HL-60 (cell line): Measurements from ENCODE around the gene CTIF.
A peak's percentile ranks its signal among the peaks of the same experiment; 100 is the strongest.

ENCODE experiments used
- DNase-seq, 2 experiments: peaks; one replicate each; pipeline ENCODE4 v3.0.0-alpha.2; 2010 to 2020; ENCODE audit warnings: low read depth in 1 of 2, low spot score in 1 of 2
- H3K27ac ChIP-seq: fragments of 250-450 bp; sonication (Bioruptor Pico); replicated peaks from 2 replicates; pipeline ENCODE4 v1.5.1; 2020; ENCODE audit warnings: mild to moderate bottlenecking, moderate library complexity
- H3K27me3 ChIP-seq: fragments of 250-450 bp; sonication (Bioruptor Pico); 2 replicates; pipeline ENCODE4 v1.5.1; 2021; ENCODE audit warnings: mild to moderate bottlenecking, moderate library complexity; ENCODE audit not compliant: insufficient read depth, poor library complexity, severe bottlenecking
- H3K4me3 ChIP-seq: replicated peaks from 2 replicates; pipeline ENCODE4 v1.5.1; 2011; ENCODE audit warnings: mild to moderate bottlenecking, control low read depth, low read length; ENCODE audit not compliant: insufficient read depth
- GABPA ChIP-seq: IDR thresholded peaks from 2 replicates; pipeline ENCODE4 v1.6.1; 2012; ENCODE audit warnings: low read depth
- POLR2AphosphoS5 ChIP-seq: IDR thresholded peaks from 2 replicates; pipeline ENCODE4 v1.6.1; 2012; ENCODE audit warnings: low read depth
- SPI1 ChIP-seq: IDR thresholded peaks from 2 replicates; pipeline ENCODE4 v1.6.1; 2012; ENCODE audit warnings: low read depth, mild to moderate bottlenecking, borderline replicate concordance
- TF ChIP-seq, protein P1 (sequence below): IDR thresholded peaks from one replicate; pipeline ENCODE4 v1.5.1; 2011; ENCODE audit warnings: low read length, control low read depth, inconsistent platforms; ENCODE audit not compliant: insufficient read depth
- TF ChIP-seq, protein P2 (sequence below): IDR thresholded peaks from 2 replicates; pipeline ENCODE4 v1.6.1; 2012; ENCODE audit warnings: low read depth; ENCODE audit not compliant: insufficient replicate concordance

Gene CTIF

DNA sequence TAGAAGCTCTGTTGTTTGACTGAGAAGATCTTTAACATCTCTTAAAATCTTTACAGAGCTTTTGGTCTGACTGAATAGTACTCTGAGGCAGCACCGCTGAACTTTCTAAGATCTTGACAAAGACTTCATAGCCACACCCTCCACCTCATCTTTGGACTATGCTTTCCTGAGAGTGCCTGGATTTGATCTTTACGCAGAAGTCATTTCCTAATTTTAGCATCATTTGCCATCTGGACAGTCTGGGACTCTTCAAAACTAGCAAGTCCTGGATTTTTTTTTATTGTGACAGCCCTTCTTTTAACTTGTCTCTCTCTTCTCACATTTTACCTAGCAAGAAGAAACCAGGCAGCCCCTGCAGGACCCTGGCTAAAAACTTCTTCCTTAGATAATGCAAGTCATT is 188.8 kb downstream of the CTIF start:
- DNase-seq = no peak
- H3K27ac ChIP-seq = no peak overlapping the region
- H3K27me3 ChIP-seq = no peaks in the 10 kb centered on the region
- H3K4me3 ChIP-seq = no peak overlapping the region
- TF ChIP-seq, protein P1, sequence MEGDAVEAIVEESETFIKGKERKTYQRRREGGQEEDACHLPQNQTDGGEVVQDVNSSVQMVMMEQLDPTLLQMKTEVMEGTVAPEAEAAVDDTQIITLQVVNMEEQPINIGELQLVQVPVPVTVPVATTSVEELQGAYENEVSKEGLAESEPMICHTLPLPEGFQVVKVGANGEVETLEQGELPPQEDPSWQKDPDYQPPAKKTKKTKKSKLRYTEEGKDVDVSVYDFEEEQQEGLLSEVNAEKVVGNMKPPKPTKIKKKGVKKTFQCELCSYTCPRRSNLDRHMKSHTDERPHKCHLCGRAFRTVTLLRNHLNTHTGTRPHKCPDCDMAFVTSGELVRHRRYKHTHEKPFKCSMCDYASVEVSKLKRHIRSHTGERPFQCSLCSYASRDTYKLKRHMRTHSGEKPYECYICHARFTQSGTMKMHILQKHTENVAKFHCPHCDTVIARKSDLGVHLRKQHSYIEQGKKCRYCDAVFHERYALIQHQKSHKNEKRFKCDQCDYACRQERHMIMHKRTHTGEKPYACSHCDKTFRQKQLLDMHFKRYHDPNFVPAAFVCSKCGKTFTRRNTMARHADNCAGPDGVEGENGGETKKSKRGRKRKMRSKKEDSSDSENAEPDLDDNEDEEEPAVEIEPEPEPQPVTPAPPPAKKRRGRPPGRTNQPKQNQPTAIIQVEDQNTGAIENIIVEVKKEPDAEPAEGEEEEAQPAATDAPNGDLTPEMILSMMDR = no peak
- TF ChIP-seq GABPA (no peak), SPI1 (no peak), POLR2AphosphoS5 (no peak)
- TF ChIP-seq, protein P2, sequence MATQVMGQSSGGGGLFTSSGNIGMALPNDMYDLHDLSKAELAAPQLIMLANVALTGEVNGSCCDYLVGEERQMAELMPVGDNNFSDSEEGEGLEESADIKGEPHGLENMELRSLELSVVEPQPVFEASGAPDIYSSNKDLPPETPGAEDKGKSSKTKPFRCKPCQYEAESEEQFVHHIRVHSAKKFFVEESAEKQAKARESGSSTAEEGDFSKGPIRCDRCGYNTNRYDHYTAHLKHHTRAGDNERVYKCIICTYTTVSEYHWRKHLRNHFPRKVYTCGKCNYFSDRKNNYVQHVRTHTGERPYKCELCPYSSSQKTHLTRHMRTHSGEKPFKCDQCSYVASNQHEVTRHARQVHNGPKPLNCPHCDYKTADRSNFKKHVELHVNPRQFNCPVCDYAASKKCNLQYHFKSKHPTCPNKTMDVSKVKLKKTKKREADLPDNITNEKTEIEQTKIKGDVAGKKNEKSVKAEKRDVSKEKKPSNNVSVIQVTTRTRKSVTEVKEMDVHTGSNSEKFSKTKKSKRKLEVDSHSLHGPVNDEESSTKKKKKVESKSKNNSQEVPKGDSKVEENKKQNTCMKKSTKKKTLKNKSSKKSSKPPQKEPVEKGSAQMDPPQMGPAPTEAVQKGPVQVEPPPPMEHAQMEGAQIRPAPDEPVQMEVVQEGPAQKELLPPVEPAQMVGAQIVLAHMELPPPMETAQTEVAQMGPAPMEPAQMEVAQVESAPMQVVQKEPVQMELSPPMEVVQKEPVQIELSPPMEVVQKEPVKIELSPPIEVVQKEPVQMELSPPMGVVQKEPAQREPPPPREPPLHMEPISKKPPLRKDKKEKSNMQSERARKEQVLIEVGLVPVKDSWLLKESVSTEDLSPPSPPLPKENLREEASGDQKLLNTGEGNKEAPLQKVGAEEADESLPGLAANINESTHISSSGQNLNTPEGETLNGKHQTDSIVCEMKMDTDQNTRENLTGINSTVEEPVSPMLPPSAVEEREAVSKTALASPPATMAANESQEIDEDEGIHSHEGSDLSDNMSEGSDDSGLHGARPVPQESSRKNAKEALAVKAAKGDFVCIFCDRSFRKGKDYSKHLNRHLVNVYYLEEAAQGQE = no peak

DNA sequence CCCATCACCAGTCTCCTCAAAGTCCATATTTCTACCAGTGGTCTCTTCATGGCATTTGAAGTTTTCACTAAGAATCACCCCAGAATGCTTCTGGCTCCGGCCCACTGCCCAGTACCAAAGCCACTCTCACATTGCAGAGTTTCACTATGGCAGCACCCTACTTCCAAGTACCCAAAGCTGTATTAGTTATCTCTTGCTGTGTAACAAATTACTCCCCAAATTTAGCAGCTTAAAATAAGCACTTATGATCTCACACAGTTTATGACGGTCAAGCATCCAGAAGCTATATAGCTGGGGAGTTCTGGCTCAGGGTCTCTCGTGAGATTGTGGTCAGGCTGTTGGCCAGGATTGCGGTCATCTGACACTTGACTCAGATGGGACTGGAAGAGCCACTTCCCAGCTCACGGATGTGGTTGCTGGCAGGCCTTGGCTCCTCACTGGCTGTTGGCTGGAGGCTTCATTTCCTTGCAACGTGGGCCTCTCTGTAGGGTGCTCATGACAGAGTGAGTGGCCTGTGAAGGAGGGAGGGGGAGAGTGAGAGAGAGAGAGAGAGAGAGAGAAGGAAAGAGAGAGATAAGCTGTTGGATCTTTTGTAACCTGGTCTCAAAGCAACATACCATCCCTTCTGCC is 189.5 kb downstream of the CTIF start:
- TF ChIP-seq, protein P2 = no peak
- TF ChIP-seq SPI1 = no peak
- TF ChIP-seq GABPA = no peak
- TF ChIP-seq, protein P1 = no peak
- TF ChIP-seq POLR2AphosphoS5 = no peak
- Histone ChIP-seq H3K27me3 (no peaks in the 10 kb centered on the region), H3K4me3 (no peak overlapping the region), H3K27ac (no peak overlapping the region)
- peak in 1 of 2 experiments; percentile 50 for DNase-seq

DNA sequence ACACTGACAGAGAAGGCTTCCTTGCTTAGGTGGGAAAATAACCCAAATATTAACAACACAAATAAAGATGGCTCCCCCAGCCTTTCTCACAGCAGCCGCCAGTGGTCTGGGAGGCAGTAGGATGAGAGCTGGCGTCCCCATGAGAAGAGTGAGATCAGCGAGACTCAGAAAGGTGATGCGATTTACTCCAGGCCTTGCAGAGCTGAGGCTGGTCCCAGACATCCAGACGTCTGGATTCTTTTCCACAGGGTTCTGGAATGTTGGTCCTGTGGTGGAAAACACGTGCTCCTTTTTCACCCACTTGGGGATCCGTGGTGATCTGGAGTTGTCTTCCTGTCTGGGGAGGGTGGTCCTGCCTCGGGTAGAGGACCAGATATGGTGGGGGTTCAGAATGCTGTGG is 190.6 kb downstream of the CTIF start:
- Histone ChIP-seq H3K4me3 (no peak overlapping the region), H3K27ac (no peak overlapping the region), H3K27me3 (no peaks in the 10 kb centered on the region)
- no peak for DNase-seq
- TF ChIP-seq, protein P2 = no peak
- TF ChIP-seq, protein P1 = no peak
